Fibroblast of the aortic adventitia (primary cell): Measurements from ENCODE around the gene GRIN3B. TPM values are rescaled to one million over a fixed set of nuclear protein-coding genes. Genes with fewer than 3 reads are reported as not detected.
"Not testable (repeated sequence)": the region's sequence is repeated elsewhere in the genome, so short reads cannot be mapped to it uniquely, and the experiment has no call there.

Source experiments
- DNase-seq: peaks from one replicate; pipeline ENCODE4 v3.0.0-alpha.2; 2010; ENCODE audit warnings: low read depth
- H3K4me3 ChIP-seq: 2 replicates; pipeline ENCODE4 v1.5.1; 2011; ENCODE audit warnings: low read depth, mild to moderate bottlenecking, control low read depth, low read length, moderate library complexity
- total RNA-seq: library from RNA; depleted of rRNA; stranded (reverse); fragments of >200 nt; gene quantifications from 2 replicates; pipeline ENCODE4 v1.2.3, GENCODE V29; 2012; ENCODE audit warnings: low replicate concordance
- TF ChIP-seq, protein P1 (sequence below): IDR thresholded peaks from 2 replicates; pipeline ENCODE4 v1.5.1; 2011; ENCODE audit warnings: mild to moderate bottlenecking, low read length, control low read depth, inconsistent platforms; ENCODE audit not compliant: insufficient read depth

The GRIN3B gene
- total RNA-seq, 1 donor, result 0.45 TPM

DNA sequence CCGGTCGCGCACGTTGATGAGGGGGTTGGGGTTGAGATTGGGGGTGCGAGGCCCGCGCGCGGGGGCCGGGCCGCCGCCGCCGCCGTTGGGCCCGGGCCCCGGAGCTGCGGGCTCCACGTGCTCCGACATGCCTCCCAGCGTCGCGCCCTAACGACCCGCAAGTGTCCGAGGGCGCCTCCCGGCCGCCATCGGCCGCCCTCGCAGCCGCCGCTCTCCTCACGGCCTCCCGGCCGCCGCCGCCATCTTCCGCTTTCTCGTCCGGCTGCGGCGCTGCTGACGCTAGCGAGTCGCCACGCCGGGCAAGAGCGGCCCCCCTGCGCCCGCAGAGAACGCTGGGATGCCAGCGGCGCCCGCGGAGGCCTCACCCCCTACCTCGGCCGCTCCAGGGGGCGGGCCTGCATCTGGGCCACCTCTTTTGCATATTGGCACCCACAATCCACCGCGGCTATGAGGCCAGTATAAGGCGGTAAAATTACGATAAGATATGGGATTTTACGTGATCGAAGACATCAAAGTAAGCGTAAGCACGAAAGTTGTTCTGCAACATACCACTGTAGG, 20.7 kb downstream of the GRIN3B start, which contains the start of gene TMEM259:
Gene TMEM259 (minus strand): TSS at position 256 of the 558 bp plus-strand sequence. CDS start 127 bp downstream, at position 129.
- TF ChIP-seq, protein P1, sequence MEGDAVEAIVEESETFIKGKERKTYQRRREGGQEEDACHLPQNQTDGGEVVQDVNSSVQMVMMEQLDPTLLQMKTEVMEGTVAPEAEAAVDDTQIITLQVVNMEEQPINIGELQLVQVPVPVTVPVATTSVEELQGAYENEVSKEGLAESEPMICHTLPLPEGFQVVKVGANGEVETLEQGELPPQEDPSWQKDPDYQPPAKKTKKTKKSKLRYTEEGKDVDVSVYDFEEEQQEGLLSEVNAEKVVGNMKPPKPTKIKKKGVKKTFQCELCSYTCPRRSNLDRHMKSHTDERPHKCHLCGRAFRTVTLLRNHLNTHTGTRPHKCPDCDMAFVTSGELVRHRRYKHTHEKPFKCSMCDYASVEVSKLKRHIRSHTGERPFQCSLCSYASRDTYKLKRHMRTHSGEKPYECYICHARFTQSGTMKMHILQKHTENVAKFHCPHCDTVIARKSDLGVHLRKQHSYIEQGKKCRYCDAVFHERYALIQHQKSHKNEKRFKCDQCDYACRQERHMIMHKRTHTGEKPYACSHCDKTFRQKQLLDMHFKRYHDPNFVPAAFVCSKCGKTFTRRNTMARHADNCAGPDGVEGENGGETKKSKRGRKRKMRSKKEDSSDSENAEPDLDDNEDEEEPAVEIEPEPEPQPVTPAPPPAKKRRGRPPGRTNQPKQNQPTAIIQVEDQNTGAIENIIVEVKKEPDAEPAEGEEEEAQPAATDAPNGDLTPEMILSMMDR, result no peak
- H3K4me3 ChIP-seq, result peak within 1 kb of the TSS; percentile 87
- peak; percentile 98 for DNase-seq

DNA sequence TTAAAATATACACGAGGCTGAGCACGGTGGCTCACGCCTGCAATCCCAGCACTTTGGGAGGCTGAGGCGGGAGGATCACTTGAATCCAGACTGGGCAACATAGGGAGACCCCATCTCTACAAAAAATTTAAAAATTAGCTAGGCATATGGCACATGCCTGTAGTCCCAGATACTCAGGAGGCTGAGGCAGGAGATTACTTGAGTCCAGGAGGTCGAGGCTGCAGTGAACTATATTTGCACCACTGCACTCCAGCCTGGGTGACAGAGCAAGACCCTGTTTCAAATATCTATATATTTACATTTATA, 23.6 kb downstream of the GRIN3B start:
- H3K4me3 ChIP-seq, DNase-seq: not testable (repeated sequence)

DNA sequence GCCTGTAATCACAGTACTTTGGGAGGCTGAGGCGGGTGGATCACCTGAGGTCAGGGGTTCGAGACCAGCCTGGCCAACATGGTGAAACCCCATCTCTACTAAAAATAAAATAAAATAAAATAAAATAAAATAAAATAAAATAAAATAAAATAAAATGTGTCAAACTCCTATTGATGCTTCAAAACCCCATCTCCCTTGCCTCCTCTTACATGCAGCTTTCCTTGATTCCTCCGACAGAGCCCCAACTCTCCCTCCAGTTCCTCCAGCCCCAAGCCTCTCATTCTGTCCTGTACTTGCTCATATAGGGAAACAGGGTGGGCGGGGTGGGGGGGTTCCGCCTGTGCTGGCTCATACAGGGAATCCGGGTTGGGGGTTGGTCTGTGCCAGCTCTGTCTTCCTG, 24.9 kb downstream of the GRIN3B start:
- not testable (repeated sequence) for H3K4me3 ChIP-seq, DNase-seq

DNA sequence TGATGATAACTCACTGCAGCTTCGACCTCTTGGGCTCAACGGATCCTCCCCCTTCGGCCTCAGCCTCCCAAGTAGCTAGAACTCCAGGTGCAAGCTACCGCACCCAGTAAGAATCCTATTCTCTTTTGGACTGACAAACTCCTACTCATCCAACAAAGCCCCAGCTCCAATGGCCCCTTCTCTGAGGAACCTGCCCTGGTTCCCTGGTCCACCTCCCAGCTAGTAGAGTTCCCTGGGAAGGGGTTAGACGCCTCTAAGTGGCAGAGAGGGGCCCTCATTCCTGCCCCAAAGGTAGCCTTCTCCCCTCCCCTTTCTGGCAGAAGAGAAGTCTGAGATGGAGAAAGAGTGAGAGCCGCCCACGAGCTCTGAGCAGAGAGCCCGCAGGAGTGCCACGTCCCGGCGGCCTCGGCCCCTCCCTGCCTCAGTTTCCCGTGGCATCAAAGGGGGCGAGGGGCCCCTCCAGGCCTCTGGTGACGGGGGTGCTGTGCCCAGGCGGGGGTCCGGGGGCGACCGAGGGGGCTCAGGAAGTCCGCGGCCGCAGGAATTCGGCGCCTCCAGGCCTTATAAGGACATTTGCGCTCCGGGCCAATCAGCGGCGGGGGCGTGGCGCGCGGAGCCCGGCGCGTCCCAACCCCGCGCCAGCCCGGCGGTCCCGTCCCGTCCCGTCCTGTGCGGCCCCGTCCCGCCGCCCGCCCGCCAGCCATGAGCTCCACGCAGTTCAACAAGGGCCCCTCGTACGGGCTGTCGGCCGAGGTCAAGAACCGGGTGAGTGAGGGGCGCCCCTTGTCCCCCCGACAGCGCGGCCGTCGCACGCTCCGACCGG, 26.0 kb downstream of the GRIN3B start, which contains the start of gene CNN2:
Gene CNN2 (plus strand): TSS at position 649 of the 823 bp plus-strand sequence. CDS start 54 bp downstream, at position 703.
- TF ChIP-seq, protein P1, result no peak
- peak; percentile 64 for DNase-seq
- H3K4me3 ChIP-seq, result peak within 1 kb of the TSS; percentile 92

DNA sequence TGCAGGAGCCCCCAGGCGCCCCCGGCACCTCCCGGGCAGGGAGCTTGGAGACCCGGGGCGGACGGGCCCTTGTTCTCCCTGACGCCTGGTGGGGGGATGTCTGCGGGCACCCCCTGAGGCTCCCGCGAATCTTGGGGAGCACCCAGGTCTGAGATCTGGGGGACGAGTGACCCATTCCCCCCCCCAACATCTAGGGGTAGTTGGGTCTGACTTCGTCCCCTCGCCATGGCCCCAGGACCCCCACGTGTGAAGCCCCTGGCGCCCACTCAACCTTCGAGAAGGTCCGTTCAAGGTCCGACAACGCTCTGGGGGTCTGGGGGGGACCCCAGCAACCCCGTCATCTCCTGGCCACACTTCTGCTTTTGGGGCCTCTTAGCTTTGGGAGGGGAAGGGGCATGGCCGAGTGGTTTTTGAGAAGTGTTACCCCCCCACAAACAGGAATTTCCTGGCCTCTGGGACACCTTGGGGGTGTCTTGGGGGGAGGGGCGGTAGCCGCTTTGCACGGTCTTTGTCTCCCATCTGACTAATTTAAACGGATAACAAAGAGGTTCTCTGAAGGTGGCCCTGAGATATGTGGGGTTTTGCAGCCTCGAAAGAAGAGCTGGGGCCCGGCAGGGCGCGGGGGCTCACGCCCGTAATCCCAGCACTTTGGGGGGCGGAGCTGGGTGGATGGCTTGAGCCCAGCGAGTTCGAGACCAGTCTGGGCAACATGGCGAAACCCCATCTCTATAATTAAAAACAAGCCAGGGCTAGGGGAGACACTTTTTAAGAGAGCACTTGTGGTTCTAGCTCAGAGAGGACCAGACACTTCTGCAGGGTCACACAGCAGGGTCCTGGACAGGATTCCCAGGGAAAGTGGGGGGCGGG, 26.8 kb downstream of the GRIN3B start:
- H3K4me3 ChIP-seq, result peak overlapping the region; percentile 92
- TF ChIP-seq, protein P1, result no peak
- DNase-seq, result peak; percentile 40

DNA sequence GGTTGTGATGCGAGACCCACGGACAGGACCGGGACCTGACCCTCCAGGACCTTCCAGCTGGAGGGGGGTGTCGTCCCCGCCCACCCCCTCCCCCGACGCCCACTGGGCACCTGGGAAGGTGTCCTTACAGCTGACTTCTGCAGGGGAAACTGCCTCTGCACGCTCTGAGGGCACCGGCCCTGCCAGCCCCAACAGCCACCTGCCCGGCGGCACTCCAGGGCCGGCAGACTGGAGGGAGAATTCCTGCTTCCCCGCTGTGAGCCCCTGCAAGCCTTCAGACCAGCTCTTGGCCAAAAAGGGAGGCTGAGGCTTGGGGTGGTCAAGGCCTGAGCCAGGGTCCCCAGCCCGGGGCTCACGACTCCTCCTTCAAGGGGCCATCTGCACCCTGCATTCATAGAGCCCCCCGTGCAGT, 27.4 kb downstream of the GRIN3B start:
- H3K4me3 ChIP-seq, result peak overlapping the region; percentile 92
- DNase-seq, result no peak
- TF ChIP-seq, protein P1, result no peak

DNA sequence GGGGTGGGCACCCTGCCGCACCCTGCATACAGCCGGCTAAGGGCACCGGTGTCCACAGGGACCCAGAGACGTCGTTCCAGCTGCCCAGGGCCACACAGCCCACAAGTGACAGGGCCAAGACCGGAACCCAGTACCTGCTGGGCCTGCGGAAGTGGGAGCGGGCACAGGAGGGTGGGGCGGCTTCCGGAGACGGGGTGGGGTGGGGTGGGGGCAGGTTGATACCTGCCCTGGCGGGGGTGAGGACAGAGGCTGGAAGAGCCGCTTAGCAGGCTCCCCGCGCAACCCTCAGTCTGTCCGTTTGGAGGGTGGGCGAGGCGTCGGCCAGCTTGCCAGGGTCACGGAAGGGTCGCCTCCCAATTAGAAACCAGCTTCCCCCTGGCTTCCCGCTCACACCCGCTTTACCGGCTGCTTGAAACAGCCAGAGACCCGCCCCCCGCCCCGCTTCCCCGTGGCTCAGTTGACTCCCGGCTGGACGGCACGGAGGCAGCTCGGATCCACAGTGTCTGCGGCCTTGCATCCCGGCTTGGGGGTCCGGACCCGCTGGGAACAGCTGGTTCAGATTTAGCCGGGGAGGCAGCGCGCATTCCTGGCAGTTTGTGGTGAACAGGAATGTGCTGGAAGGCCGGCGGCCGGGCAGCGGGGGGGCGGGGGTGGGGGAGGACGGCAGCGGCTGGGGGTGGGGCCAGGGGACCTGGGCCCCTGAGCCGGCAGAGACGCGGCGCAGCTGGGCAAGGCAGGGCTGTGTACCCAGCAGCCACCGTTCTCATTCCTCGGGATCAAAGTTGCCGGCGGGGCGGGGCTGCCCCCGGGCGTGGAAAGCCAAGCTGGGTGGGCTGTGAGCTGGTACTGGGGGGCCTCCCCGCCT, 28.1 kb downstream of the GRIN3B start:
- DNase-seq, result peak; percentile 96
- TF ChIP-seq, protein P1, result no peak
- H3K4me3 ChIP-seq, result peak overlapping the region; percentile 92
